Esophagus squamous epithelium (tissue), 4 donors: ENCODE results near the gene IGSF9.

Experiments
- POLR2A ChIP-seq, 4 donors: fragments of 450-650 bp; IDR thresholded peaks; one replicate each; pipeline ENCODE4 v1.6.1; 2017; ENCODE audit warnings: antibody characterized with exemption in 4 of 4, mild to moderate bottlenecking in 4 of 4, moderate library complexity in 3 of 4
- TF ChIP-seq, protein P1 (sequence below), 6 experiments: fragments of 450-650 bp in 4 of 6; fragments of 200-600 bp in 2 of 6; sonication (generic) in 2 of 6; IDR thresholded peaks; one replicate each; pipeline ENCODE4 v1.5.1; 2016 to 2019; ENCODE audit warnings: antibody characterized with exemption in 6 of 6, mild to moderate bottlenecking in 4 of 6, moderate library complexity in 4 of 6

GRCh38 chr1:159983681-159984080, 38.3 kb upstream of the IGSF9 start:
- TF ChIP-seq, protein P1, sequence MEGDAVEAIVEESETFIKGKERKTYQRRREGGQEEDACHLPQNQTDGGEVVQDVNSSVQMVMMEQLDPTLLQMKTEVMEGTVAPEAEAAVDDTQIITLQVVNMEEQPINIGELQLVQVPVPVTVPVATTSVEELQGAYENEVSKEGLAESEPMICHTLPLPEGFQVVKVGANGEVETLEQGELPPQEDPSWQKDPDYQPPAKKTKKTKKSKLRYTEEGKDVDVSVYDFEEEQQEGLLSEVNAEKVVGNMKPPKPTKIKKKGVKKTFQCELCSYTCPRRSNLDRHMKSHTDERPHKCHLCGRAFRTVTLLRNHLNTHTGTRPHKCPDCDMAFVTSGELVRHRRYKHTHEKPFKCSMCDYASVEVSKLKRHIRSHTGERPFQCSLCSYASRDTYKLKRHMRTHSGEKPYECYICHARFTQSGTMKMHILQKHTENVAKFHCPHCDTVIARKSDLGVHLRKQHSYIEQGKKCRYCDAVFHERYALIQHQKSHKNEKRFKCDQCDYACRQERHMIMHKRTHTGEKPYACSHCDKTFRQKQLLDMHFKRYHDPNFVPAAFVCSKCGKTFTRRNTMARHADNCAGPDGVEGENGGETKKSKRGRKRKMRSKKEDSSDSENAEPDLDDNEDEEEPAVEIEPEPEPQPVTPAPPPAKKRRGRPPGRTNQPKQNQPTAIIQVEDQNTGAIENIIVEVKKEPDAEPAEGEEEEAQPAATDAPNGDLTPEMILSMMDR (IDR thresholded peaks at IDR 0.05), result no peak
- no peak for TF ChIP-seq POLR2A (IDR thresholded peaks at IDR 0.05)
